OCI-LY3 (cell line): Measurements from ENCODE around the gene ITPKA.

Source experiments
- H2AFZ ChIP-seq: fragments of 200-600, 300-600 bp; shearing (Covaris generic); 2 replicates; pipeline ENCODE4 v1.6.0; 2014; ENCODE audit warnings: antibody characterized with exemption, low read depth, low read length
- H3K27ac ChIP-seq: fragments of 200-600, 300-600 bp; sonication (generic); 2 replicates; pipeline ENCODE4 v1.5.1; 2014; ENCODE audit warnings: mild to moderate bottlenecking, low read length, moderate library complexity, mixed read lengths
- H3K27me3 ChIP-seq: fragments of 200-600, 300-600 bp; sonication (generic); 2 replicates; pipeline ENCODE4 v1.6.1; 2014; ENCODE audit warnings: low read depth, low read length, mixed read lengths
- H3K36me3 ChIP-seq: fragments of 200-600, 300-600 bp; sonication (generic); replicated peaks from 2 replicates; pipeline ENCODE3; 2014; ENCODE audit warnings: low read depth, low read length, mixed read lengths
- H3K4me1 ChIP-seq: fragments of 300-600, 200-600 bp; sonication (generic); 2 replicates; pipeline ENCODE4 v1.6.1; 2014; ENCODE audit warnings: low read length, mixed read lengths
- H3K4me2 ChIP-seq: fragments of 200-600, 300-600 bp; sonication (generic); 2 replicates; pipeline ENCODE4 v1.6.1; 2014; ENCODE audit warnings: low read length, mixed read lengths
- H3K4me3 ChIP-seq: fragments of 300-600, 200-600 bp; sonication (generic); 2 replicates; pipeline ENCODE4 v1.5.1; 2014; ENCODE audit warnings: antibody characterized with exemption, mild to moderate bottlenecking, low read length, moderate library complexity
- H3K79me2 ChIP-seq: fragments of 300-600, 200-600 bp; shearing (Covaris generic); 2 replicates; pipeline ENCODE4 v1.6.1; 2014; ENCODE audit warnings: mild to moderate bottlenecking, low read length, mixed read lengths
- H3K9ac ChIP-seq: fragments of 300-600, 200-600 bp; shearing (Covaris generic); 2 replicates; pipeline ENCODE4 v1.6.0; 2014; ENCODE audit warnings: mild to moderate bottlenecking, low read length, moderate library complexity
- H3K9me3 ChIP-seq: fragments of 200-600, 300-600 bp; shearing (Covaris generic); 2 replicates; pipeline ENCODE4 v1.6.1; 2014; ENCODE audit warnings: low read length, mixed read lengths; ENCODE audit not compliant: insufficient read depth
- H4K20me1 ChIP-seq: fragments of 200-600, 300-600 bp; sonication (generic); 2 replicates; pipeline ENCODE4 v1.6.1; 2016; ENCODE audit warnings: low read length, mixed read lengths; ENCODE audit not compliant: insufficient read depth
- CTCF ChIP-seq: fragments of 200-600, 300-600 bp; sonication (generic); IDR thresholded peaks from 2 replicates; pipeline ENCODE4 v1.5.1; 2014; ENCODE audit warnings: antibody characterized with exemption, low read length, low read depth
- EZH2phosphoT487 ChIP-seq: fragments of 200-600 bp; shearing (Covaris generic); IDR thresholded peaks from 2 replicates; pipeline ENCODE4 v1.6.1; 2018; ENCODE audit warnings: antibody characterized with exemption, mixed run types, low read depth

The ITPKA gene

GRCh38 chr15:41499109-41499851 is 5.6 kb downstream of the ITPKA start:
- Histone ChIP-seq H3K4me1 (no peaks in the 10 kb centered on the region), H3K4me2 (no peak overlapping the region), H3K27ac (no peak overlapping the region), H3K27me3 (no peaks in the 10 kb centered on the region), H3K36me3 (no peaks in the 10 kb centered on the region), H2AFZ (no peak overlapping the region), H3K79me2 (no peaks in the 10 kb centered on the region), H3K4me3 (no peak overlapping the region), H3K9ac (no peak overlapping the region), H4K20me1 (no peaks in the 10 kb centered on the region), H3K9me3 (no peaks in the 10 kb centered on the region)
- no peak for TF ChIP-seq EZH2phosphoT487

- Histone ChIP-seq H3K27ac (no peak overlapping the region), H4K20me1 (no peaks in the 10 kb centered on the region), H3K4me2 (no peak overlapping the region), H3K9me3 (no peaks in the 10 kb centered on the region), H3K4me1 (no peaks in the 10 kb centered on the region), H2AFZ (no peak overlapping the region), H3K27me3 (no peaks in the 10 kb centered on the region), H3K79me2 (no peaks in the 10 kb centered on the region), H3K36me3 (no peaks in the 10 kb centered on the region), H3K4me3 (no peak overlapping the region), H3K9ac (no peak overlapping the region)
- TF ChIP-seq EZH2phosphoT487 (no peak), CTCF (no peak)
Measured at GRCh38 chr15:41501191-41501917, 7.7 kb downstream of the ITPKA start.

- Histone ChIP-seq H3K27ac (no peak overlapping the region), H3K9me3 (no peaks in the 10 kb centered on the region)
Measured at GRCh38 chr15:41501931-41502794, 8.5 kb downstream of the ITPKA start.

More at GRCh38 chr15:41501931-41502794, 8.5 kb downstream of the ITPKA start:
- Histone ChIP-seq H3K4me1 (no peaks in the 10 kb centered on the region), H3K4me3 (no peak overlapping the region), H2AFZ (no peak overlapping the region), H3K27me3 (no peaks in the 10 kb centered on the region), H3K4me2 (no peak overlapping the region), H3K36me3 (no peaks in the 10 kb centered on the region), H3K79me2 (no peaks in the 10 kb centered on the region), H3K9ac (no peak overlapping the region), H4K20me1 (no peaks in the 10 kb centered on the region)
- TF ChIP-seq EZH2phosphoT487: no peak
- no peak for TF ChIP-seq CTCF
